GM19463 (cell line): ENCODE data around the gene PREX1.

ENCODE experiments used
- ATAC-seq: cut with Tn5 transposase; IDR thresholded peaks from one replicate; pipeline ENCODE4 v1.9.1; 2021; ENCODE audit warnings: mild to moderate bottlenecking, moderate library complexity; ENCODE audit not compliant: unreplicated experiment

Gene PREX1

DNA sequence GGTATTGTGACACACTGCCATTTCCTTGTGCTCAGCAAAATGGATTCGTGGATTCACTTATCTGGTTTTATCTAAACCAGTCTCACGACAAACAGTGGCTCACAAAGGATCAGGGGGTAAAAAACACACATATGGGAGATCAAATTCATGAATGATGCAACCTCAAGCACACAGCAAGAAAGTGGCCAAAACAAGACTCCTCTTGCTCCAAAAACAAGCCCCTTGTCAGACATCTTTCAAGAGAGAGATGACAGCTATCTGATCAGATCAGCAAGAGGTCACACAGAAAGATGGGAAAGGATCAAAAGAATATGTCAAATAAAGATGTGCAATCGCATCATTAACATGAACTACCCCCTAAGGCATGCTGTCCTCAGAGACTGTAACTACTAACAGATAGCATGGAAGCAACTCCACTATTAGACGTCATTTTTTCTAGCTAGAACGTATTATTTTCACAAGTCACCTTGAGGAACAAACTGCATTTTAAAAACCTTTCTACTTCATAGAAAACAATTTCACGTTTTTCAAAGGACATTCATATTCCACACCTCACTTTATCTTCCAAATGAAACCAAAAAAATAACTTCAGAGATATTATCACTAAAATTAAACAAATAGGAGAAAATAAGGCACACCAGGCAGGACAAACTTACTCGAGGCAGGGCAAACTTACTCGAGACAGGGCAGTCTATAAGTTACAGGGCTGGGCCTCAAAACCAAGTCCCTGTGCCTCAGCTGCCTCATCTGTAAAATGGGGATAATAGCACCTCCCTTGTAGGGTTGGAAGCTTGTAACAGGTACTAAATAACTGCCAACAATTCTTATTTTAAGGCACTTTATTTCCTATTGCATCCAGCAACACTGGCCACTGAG is 122.3 kb downstream of the PREX1 start:
- ATAC-seq, result no peak

- ATAC-seq, result no peak
Observed at GRCh38 chr20:48704761-48705160, 123.0 kb downstream of the PREX1 start.

GRCh38 chr20:48703511-48704219 is 124.1 kb downstream of the PREX1 start:
- ATAC-seq, result no peak

DNA sequence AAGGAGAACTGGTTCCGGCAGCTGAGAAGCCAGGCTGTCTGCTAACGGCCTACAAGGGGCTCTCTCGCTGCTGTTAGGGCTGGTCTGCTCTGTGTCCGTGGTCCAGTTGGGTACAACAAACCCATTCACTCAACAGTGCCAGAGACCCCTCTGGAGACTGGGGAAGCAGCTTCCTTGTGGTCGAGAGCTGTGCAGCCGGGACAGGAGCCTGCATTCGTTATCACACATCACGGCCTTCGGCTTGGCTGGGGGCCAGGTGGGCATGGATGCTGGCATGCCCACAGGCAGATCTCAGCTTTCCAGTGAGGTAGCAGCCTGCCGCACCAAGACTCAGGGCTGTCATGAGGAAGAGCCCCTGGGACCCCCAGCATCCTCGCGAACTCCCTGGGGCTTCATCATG is 124.7 kb downstream of the PREX1 start:
- no peak for ATAC-seq

GRCh38 chr20:48702455-48702913 is 125.3 kb downstream of the PREX1 start:
- no peak for ATAC-seq

DNA sequence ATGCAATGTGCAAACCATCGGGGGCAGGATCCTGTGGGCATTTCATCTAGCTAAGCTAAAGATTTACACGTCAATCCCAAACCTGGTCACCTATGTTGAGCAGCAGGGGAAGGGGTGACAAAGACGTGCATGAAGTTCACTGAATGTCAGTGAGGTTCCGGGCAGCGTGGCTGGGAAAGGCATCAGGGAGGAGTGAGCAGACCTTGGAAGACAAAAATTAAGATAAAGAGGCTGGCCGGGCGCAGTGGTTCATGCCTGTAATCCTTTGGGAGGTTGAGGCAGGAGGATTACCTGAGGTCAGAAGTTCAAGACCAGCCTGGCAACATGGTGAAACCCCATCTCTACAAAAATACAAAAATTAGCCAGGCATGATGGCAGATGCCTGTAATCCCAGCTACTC is 126.1 kb downstream of the PREX1 start:
- ATAC-seq, result no peak

- no peak for ATAC-seq
Observed at GRCh38 chr20:48698507-48699267, 129.1 kb downstream of the PREX1 start.

- ATAC-seq, result no peak
Observed at GRCh38 chr20:48697845-48698491, 129.8 kb downstream of the PREX1 start.

DNA sequence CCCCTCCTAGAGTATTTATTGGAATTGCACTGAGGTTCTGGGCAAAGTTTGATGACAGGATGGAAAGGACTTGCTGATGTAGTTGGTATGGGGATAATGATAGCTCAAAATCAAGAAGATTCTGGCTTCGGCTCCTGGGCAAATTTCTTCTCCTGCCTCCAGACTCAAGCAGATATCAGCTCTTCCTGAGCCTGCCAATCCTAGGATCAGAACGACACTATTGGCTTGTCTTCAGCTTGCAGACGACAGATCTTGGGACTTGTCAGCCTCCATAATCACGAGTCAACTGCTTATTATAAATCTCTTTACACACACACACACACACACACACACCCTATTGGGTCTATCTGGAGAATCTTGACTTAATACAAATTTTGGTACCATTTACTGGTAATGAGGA is 131.1 kb downstream of the PREX1 start:
- no peak for ATAC-seq

DNA sequence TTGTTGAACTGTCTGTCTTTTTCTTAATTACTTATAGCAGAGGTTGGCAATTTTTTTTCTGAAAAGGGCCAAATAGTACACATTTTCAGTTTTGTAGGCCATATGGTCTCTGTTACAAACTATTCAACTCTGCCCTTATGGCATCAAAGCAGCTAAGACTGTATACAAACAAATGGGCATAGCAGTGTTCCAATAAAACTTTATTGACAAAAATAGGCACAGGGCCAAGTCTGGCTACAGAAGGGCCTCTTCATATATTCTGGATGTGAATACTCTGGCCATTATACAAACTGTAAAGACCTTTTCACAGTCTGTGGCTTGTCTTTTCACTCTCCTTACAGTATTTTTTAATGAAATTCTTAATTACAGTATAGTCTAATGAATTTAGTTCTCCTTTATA is 132.1 kb downstream of the PREX1 start:
- no peak for ATAC-seq

- ATAC-seq, result no peak
Observed at GRCh38 chr20:48695255-48695654, 132.5 kb downstream of the PREX1 start.

DNA sequence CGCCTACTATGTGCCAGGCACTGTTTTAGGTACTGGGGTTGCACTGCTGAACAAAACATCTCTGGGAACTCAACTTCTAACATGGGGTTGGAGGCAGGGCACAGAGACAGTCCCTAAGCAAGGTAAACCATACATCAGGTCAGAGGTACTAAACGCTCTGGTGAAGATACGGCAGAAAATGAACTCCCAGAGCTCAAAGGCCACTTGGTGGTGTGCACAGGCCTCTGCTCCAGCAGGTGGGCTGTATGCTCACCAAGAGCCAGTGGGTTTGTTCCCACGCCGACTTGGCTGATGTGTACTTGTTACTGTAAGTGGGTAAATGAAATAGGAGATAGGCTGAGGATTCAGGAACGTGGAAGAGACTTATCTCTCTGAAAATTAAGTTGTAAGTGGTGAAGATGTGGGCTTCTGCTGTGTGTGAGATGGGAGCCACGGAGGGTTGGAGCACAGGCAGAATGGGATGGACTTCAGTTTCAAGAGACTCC is 133.4 kb downstream of the PREX1 start:
- no peak for ATAC-seq

DNA sequence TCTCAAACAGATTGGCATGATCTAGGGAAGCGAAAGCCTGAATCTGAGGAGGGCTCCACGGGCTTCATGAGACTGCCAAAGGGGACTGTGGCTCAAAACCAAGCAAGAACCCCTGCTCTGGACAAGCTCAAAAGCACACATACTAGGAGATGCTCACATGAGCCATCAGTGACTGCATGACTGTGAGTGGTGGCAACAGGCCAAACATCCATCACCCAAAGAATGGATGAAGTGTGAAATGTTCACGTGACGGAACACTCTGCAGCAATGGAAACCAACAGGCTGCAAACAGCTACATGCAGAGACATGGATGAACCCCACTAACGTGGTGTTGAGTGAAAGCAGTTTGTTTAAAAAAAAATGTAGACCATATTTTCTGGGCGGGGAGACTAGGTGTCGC is 136.3 kb downstream of the PREX1 start:
- ATAC-seq, result no peak

DNA sequence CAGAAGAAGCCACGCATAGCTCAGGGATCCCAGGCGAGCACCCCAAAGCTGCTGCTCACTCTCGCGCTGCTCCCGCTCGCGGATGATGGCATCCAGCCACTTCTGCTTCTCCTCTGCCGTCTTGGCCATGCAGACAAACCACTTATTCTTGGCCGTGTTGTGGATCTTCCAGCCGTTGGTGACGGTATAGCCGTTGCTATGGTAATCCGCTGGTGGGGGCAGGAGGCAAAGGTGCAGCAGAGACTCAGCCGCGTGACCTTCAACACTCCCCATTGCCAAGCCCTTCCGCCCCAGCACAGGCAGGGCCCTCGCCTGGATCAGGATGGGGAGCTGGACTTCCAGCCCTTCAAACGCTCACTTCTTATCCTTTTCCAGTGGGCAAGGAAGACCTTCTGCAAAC is 136.9 kb downstream of the PREX1 start:
- no peak for ATAC-seq

- ATAC-seq, result no peak
Observed at GRCh38 chr20:48689874-48690571, 137.8 kb downstream of the PREX1 start.

- no peak for ATAC-seq
Observed at GRCh38 chr20:48689388-48689787, 138.4 kb downstream of the PREX1 start.

GRCh38 chr20:48688579-48688978 is 139.2 kb downstream of the PREX1 start:
- ATAC-seq, result no peak

DNA sequence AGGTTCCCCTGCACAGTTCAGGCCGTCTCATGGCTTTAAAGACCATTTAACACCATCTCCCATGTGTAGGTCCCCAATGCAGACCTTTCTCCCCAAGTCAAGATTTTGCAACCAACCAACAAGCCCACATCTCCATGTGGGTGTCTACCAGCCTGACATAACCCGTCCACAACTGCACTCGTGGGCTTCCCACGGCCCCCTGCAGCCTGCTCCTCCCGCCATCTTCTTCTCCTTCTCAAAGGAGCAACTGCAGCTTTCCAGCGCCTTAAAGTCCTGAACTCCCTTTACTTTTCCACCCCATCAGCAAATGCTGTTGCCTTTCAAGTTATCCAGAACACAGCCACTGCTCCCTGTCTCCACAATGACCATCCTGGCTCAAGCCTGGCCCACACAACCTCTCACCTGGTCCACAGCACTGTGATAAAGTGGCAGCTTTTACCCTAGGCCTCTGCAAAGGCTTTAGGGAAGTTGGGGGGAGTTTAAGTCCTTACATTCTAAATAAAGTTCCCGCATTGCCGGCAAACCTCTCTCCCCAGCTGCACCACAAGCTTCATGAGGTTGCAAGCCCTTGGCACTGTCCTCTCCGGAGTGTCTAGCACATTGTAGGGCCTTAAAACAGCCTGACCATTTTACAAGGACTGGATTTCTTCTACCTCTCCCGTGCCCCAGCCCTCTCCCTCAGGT is 140.5 kb downstream of the PREX1 start:
- no peak for ATAC-seq

DNA sequence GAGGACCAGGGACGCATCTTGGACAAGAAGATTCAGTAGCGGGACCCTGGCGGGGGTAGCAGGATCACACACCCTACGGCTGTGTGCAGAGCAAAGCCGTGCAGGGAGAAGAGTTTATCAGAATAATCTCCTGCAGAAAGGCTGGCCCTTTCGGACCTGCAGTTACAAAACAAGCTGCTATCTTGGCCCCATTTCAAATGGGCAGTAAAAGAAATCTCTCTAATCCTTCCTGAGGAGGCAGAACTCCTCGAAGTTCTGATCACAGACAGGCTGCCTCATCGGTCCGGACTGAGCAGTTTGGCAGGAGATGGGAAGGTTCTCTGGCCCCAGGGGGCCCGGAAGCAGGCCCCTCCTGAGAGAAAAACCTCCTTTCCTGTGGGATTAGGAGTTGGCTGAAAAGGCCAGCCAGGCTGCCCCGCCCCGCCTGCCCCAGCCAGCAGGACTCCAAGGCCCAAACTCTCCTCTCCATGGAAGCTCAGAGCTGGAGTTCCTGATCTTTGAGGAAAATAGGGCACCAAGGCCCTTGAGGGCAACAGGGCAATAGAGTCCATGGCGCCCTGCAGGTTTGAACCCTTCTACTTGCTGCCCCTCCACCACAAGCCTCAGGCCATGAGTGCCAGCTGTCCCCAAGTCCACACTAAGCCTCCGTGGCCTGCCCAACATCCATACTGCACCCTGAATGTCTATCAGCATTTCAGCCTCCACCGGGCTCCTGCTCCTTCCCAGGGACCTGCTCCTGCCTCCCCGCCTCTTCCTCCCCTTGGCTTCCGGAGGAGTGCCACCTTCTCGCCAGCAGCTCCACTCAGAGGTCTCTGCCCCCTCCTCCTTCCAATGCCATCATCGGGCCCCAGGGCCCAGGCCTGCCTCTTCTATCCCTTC is 141.3 kb downstream of the PREX1 start:
- no peak for ATAC-seq
